GM18870 (cell line): ENCODE measurements around the gene INTS1.
A peak's percentile ranks its signal among the peaks of the same experiment; 100 is the strongest.

Experiments
- ATAC-seq: cut with Tn5 transposase; IDR thresholded peaks from one replicate; pipeline ENCODE4 v1.9.1; 2021; ENCODE audit warnings: moderate library complexity; ENCODE audit not compliant: unreplicated experiment

Gene INTS1

DNA sequence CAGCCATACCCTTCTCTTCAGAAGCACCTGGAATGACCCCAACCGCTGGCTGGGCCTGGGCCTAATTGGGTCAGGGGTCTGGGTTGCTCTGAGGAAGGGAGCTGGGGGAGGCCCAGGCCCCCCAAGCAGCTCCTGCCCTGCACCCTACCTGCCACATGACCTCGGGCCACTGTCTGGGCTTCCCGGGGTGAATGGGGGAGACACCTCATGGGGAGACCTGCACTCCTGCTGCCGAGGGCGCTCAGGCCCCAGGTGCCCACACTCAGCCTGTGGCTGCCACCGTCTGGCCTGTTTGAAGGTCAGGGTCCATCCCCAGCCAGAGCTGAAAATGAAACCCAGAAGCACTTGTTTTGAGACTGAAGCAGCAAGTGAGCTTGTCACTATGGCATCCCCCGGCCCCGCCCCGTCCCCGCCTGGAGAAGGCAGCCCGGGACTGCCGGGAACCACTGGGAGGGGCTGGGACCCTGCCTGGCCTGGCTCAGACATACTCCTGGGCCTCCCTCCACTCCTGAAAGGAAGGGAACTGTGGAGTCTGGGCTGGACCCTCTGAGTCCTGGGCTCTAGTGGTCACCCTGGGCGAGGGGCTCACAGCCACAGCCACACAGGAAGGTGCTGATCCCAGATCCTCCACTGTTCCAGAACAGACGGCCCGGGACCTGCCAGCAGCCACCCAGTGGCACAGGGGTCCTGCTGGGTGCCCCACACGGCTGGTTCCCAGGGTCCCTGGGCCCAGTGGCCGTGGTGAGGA, 37.5 kb downstream of the INTS1 start:
- no peak for ATAC-seq

DNA sequence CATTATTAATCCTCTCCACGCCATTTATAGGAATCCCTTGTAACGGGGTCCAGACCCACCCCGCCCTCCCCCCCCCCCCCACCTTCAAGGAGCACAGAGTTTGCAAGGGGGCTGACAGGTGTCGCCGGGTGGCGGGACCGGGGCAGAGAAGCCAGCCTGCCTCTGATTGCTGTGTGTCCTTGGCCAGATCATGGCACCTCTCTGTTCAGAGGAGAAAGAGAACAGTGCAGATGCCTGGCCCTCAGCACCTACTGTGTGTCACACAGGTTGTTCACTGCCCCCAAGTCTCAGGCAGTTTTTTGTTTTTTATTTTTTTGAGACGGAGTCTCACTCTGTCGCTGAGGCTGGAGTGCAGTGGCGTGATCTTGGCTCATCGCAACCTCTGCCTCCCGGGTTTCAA, 39.5 kb downstream of the INTS1 start:
- ATAC-seq: no peak

GRCh38 chr7:1463676-1464223, 40.4 kb downstream of the INTS1 start:
- no peak for ATAC-seq

DNA sequence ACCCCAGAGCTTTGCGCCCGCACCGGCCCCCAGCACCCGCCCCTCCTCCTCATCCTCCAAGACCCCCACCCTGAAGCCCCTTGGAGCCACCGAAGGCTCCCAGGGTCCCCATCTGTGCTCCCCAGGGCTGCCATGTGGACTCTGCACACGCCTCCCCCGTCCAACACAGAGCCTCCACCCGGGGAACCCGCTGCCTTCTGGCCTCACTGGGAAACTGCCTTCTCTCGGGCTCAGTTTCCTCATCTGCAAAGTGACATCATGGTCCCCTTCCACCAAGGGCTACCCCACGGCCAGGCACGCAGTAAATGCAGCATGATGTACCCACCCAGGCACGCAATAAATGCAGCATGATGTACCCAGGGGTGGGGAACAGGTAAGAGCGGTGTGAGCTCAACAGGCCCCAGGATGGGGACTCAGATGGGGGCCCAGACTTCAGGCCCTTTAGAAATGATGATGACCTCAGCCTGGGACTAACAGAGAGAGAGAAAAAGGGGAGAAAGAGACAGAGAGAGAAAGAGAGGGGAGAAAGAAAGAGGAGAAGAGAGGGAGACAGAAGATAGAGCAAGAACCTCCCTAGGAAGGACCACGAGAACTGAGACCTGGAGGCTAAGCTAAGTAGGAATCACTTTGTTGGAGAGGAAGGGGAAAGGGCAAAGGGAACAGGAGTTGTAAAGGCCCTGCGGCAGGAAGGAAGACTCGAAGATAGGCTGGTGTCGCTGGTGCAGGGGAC, 42.4 kb downstream of the INTS1 start:
- no peak for ATAC-seq

DNA sequence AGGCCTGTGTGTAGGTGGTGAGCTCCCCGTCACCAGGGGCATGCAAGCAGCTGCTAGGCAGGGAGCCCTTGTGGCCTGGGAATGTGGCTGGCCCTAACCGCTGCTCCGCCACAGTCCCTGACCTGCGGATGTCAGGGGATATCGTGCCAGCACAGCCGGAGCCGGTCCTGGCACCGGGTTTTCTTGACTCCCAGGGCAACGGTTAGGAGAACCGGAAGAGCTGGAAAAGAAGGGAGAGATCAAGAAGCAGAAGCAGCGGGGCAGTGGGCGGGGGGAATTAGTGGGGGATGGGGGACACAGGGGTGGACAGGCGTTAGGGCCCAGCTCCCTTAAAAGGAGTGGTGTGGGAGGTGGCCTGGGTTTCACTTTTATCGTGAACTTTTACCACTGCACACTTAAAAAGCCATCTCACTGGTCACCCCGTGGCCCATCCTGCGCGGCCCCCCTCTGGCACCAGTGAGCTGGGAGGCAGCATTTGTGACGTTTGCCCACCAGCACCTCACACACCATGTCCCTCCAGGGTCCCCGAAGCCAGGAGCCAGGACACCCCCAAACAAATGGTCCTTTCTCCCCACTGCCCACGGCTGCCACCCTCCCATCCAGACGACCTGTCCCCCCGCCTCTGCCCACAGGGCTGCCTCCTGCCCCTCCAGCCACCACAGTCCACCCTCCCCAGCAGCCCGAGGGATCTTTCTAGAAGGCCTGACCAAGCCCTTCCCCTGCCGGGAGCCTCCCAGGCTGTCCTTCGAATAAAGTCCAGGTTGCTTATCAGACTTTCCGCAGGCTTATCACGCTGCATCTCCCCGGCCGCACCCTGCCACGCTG, 43.2 kb downstream of the INTS1 start:
- ATAC-seq: no peak

DNA sequence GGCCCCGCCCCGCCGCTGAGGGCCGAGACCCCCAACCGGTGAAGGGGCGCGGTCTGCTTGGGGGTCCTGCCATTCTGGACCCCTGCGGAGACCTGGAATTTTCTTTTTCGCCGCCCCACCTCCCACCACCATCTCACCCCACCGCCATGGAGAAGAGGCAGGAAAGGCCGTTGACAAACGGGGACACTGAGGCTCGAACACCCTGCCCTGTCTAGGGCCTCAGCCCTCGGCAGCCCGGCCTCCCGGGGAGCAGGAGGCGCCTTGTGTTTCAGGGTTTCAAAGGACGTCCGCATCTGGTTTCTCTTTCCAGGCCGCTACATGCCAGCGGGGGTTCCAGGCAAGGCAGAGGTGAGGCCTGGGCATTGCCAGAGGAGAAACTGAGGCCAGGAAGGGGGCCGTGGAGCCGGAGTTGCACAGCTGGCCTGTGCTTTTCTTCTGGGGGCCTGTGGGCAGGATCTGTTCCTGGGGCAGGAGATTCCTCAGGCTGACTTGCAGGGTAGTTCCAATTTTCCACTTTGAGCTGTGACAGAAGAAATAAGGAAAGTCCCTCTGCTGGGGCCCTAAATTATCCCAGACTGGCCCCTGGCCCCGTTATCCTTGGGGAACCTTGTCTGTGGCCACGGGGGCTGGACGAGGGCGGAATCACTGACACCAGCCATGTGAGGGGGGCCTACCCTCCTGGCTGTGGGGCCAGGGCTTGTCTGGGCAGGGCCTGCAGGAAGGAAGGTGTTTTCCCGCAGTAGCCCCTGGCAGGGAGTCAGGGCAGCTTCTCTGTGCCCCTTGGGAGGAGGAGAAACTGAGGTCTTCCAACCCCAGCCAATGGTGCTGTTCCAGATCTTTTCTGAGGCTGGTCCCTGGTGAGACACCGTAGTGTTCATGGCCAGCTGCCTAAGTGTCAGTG, 44.0 kb downstream of the INTS1 start:
- ATAC-seq: no peak

DNA sequence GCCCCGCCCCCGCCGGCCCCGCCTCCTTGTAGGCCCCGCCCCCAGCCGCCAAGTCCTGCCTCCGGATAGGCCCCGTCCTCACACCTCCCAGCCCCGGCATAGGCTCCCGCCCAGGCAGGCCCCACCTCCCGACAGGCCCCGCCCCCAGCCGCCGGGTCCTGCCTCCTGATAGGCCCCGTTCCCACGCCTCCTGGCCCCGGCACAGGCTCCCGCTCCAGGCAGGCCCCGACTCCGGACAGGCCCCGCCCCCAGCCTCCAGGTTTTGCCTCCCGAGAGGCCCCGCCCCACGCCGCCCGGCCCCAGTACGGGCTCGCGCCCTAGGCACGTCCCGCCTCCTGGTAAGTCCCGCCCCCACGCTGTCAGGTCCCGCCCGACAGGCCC, 44.7 kb downstream of the INTS1 start:
- peak; percentile 79 for ATAC-seq

DNA sequence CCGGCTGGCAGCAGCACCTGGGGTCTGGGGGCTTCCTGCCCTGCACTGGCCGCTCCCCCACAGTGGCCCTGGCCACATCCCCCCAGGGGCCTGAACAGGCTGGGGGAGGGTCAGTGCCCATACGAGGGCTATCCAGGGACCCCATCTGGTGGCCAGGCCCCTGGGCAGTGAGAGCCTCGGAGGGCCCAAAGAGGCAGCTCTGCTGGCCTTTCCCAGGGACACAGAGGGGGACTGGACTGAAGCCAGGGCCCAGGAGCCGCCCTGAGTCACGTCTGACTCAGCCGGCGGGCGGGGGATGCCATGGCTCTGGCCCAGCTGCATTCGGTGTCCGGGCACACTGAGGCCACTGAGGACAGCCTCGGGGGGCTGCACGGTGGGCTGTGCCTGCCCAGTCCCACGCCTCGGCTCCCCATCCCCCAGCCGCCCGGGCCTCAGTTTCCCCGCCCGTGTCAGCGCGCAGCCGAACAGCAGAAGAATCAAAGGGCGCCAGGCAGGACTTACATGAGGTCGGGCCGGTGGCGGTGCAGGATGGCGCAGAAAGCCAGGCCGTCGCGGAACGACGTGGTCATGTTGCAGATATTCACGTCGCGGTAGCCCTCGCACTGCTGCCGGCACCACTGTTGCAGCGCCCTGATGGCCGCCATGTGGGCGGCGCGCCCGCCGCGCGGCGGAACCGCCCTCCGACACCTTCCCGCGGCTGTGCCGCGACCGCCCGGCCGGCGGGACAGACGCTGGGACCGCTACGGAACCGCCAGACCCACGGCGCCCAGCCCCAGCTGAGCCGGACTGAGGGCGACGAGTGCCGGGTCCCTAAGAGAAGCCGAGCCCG, 45.3 kb downstream of the INTS1 start, which contains the start of gene MICALL2:
MICALL2 (minus strand) TSS at position 788 of the 829 bp plus-strand sequence; CDS start at position 644, 144 bp downstream.
- ATAC-seq: peak; percentile 23

DNA sequence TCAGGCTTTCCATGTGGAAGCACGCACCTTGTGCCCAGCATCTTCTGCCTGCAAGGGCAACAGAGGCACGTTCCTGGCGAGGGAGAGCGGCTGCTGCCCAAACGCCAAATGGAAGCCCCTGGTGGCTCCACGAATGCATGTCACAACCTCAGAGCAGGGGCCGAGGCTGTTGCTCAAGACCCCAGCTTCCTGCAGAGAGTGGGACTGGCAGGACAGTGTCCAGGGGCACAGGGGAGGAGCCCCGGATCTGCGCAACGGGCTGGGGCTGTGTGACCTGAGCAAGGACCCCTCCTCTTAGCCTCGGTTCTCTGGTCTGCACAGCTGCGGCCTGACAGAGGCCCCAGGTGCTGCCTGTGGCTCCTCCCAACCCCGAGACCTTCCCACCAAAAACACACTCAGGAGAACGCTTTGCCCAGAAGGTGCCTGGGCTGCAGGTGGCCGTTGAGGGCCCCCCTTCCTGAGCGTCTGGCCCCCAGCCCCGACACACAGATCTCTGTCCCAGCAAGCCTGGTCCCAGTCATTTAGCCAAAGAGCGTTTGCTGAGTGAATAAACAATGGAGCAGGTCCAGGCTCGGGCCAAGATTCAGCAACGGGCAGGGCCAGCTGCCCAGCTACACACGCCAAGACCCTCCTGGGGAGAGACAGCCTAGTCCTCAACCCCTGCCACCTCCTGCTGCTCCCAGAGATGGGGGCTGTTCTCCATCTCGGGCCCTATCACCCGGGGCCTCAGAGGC, 46.1 kb downstream of the INTS1 start:
- ATAC-seq: no peak

DNA sequence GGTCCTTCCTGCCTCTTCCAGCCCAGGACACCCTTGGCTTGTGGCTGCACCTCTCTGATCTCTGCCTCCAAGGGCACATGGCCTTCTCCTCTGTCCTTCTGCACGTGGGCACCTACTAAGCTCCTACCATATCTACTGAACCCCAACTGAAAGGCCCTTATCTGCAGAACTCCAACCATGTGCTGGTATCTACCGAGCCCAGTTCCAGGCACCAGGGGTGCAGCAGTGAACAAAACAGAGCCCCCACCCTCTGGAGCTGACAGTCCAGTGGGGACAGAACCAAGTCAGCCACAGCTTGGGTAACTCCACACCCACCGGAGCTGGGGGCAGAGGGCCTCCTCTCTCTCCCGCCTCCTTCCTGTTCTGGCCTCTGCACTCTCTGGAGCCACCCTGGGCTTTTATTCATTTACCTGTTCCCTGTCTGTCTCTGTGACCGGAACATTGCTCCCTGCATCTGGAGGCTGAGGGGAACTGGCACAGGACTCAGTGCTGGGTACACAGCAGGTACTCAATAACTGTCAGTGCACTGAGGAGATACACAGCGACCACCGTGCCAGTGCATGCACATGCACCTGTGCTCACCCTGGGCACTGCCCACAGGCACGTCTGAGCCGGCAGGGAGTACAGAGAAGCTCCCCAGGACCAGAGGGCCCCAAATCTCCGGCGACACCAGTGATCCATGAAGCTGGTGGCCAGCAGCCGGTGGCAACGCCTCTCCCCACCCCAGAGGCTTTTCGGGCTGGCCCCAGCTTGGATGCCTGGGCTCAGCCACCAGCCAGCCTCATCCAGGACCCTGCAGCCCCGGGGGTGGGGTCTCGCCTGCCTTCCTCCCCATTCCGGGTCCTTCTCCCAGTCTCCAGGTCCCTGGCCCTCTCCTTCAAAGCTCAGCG, 46.9 kb downstream of the INTS1 start:
- no peak for ATAC-seq

DNA sequence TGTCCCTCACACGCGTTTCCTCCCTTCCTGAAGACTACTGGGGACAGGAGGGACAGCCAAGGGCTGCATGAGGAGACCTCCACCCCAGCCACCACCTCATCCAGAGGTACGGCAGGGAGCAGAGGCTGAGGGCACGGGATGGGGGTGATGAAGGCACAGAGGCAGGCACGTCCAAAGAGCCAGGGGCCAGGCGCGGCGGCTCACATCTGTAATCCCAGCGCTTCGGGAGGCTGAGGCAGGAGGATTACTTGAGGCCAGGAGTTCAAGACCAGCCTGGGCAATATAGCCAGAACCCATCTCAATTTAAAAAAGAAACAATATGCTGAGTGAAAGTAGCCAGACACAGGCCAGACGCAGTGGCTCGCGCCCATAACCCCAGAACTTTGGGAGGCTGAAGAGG, 48.2 kb downstream of the INTS1 start:
- ATAC-seq: no peak

DNA sequence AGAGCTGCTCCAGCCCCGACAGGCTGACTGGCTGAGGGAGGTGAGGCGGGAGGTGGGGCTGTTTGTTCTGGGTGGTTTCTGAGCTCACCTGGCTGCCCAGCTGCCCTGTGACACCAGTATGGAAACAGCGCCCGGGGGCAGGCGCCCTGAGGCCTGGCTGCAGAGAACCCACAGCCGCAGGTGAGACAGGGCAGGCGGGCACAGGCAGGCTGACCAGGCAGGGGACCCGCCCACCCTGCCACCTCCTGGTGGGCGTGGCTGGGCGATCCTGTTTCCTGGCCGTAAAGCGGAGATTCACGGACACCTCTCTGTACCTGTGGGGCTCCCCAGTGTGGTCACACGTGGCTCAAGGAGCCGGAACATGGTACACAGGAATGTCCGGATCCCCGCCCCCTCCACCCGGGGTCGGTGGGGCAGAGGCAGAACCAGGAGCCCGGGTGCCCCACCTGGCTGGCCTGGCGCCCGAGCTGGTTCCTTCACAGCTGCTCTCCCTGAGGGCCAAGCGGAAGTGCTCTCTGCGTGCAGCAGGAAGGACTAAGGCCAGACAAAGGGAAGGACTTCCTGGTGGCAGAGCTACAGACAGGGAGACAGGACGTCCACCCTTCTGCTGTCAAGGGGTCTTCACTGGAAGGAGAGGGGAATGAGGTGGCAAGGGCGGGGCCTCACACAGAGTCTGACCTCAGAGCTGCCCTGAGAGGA, 48.8 kb downstream of the INTS1 start:
- no peak for ATAC-seq

DNA sequence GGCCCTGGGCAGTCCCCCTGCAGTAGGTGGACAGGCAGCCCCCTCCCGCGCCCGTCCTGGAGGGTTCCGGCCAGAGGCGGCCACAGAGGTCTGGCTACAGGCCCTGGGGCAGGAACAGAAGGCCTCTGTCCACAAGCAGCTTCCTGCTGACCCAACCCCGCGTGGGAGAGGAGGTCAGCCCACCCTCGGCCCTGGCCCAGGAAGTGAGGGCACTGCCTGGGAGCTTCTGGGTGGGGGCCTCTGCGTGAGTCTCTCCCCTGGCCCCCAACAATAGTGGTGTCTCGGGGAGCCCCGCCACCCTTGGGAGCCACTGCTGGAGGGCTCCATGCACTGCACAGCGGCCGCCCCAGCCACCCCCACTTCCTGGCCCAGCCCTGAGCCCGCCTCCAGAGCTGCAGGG, 49.6 kb downstream of the INTS1 start:
- no peak for ATAC-seq

- no peak for ATAC-seq
Observed at GRCh38 chr7:1452205-1452604, 52.0 kb downstream of the INTS1 start.

- ATAC-seq: no peak
Observed at GRCh38 chr7:1450987-1451386, 53.2 kb downstream of the INTS1 start.

- ATAC-seq: no peak
Observed at GRCh38 chr7:1450431-1450830, 53.8 kb downstream of the INTS1 start.

DNA sequence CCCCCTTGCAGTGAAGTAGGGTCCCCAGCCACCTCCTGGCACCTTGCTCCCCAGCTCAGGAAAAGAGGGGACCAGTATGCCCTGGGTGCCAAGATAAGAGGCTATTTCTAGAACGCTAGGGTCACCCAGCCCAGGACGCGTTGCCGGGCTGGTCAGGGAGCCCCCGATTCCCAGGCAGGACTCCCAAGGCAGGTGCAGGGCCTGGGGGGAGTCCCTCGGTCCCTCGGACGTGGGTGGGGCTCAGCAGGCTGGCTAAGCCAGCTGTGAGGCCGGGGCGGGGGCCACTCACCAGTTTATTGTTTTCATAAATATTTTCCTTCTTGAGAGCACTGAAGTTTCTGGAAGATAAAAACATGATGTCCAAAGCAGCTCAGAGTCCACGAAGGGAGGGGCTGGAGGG, 54.2 kb downstream of the INTS1 start:
- no peak for ATAC-seq
